HUDEP-2 (cell line): ENCODE measurements around the gene TOR1AIP2.

ENCODE experiments used
- DNase-seq, 76 experiments: peaks; one replicate each; lab custom pipeline; 2025; ENCODE audit not compliant: unreplicated experiment in 76 of 76; lab: John Stamatoyannopoulos, UW

TOR1AIP2 gene

DNA sequence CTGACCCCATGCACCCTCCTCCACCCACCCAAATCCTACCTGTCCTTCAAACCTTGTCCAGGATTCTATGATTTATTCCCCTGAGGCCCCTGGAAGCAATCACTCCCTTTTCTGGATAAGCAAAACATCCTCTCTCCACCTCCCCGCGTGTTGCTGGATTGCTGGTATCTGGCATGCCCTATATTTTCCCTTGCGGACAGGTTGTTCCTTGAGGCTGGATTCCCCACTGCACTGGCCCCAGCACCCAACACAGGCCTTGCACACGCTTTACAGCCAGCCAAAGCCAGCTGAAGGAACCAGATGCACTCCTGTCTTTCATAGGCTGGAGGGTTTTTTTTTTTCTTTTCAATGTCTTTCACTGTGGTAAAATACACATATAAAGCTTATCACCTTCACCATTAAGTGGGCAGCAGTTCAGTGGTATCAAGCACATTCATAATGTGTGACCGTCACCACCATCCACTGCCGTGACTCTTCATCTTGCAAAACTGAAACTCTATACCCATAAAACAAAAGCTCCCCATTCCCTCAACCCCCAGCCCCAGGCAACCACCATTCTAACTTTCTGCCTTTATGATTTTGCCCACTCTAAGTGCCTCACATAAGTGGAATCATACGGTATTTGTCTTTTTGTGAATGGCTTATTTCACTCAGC is 50.9 kb downstream of the TOR1AIP2 start:
- DNase-seq, result no peak

DNA sequence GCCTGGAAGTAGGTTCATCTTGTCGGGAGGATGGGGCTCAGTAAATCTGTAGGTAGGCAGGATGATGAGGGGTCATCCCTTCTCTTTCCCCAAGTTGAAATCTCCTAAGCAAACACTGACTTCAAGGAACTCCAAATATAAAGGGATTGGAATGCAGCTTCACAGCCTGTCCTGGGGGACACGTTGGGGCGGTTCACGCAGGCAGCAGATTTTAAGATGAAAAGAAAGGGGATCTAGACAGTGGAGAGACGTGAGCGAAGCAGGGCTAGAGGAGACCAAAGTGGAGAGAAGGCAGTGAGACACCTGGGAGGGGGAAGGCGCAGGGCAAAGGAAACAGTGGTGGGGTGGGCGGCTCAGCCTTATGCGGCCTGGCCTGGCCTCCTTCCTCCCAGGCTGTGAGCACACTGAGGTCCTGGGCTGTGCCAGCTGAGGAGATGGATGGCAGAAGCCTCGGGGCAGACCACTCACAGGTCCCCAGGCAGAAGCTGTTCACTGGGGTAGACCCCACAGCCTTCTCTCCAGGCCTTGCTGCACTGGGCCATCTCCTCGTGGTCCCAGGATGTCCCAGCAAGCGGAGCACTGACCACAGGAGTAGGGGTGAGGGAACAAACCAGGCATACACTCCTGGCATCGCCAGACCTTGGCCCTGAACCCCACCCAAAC is 51.7 kb downstream of the TOR1AIP2 start:
- no peak for DNase-seq

DNA sequence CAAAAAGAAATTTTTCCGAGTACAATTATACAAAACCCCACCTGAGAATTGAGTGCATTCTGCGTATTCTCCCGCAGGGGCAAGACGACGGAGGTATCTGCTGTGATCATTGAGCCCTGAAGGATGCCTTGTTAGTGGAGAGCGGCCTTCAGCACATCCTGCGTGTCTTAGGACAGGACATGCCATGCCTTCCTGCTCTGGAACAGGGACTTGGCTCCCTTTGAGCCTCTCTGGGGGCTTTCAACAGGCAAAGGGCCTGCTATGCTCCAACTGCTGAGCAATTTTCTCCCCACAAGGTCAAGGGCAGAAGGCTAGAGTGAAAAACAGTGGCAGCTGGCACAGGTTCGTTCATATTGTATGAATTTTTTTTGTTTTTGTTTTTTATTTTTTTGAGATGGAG is 52.4 kb downstream of the TOR1AIP2 start:
- DNase-seq, result no peak

GRCh38 chr1:179824265-179824664 is 53.3 kb downstream of the TOR1AIP2 start:
- no peak for DNase-seq

GRCh38 chr1:179823693-179824092 is 53.9 kb downstream of the TOR1AIP2 start:
- no peak for DNase-seq

- DNase-seq, result no peak
Observed at GRCh38 chr1:179822065-179822464, 55.5 kb downstream of the TOR1AIP2 start.

- no peak for DNase-seq
Observed at GRCh38 chr1:179821524-179821923, 56.1 kb downstream of the TOR1AIP2 start.

GRCh38 chr1:179820226-179820970 is 57.2 kb downstream of the TOR1AIP2 start:
- DNase-seq, result no peak

GRCh38 chr1:179818743-179819173 is 58.8 kb downstream of the TOR1AIP2 start:
- peak in 10 of 76 experiments; percentile 1 to 63 (median 31) for DNase-seq

GRCh38 chr1:179818260-179818659 is 59.3 kb downstream of the TOR1AIP2 start:
- DNase-seq, result no peak

DNA sequence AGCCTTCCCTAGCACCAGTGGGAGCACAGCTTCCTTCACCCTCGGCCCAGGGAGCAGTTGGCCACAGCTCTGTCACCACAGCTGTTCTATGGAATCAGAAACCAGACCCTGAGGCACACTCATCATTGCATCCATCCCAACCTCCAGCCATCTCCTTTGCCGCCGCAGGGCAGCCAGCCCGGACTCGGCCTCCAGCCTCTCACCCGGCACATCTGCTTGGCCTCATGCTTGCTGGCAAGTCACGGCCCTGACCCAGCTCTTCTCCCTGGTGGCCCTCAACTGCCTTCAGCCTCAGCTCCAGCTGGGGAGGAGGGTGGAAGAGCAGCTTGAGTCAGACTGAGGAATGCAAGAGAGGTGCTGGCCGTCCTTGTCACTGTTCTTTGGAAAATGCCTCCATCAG is 59.8 kb downstream of the TOR1AIP2 start:
- no peak for DNase-seq

GRCh38 chr1:179817056-179817455 is 60.5 kb downstream of the TOR1AIP2 start:
- no peak for DNase-seq

DNA sequence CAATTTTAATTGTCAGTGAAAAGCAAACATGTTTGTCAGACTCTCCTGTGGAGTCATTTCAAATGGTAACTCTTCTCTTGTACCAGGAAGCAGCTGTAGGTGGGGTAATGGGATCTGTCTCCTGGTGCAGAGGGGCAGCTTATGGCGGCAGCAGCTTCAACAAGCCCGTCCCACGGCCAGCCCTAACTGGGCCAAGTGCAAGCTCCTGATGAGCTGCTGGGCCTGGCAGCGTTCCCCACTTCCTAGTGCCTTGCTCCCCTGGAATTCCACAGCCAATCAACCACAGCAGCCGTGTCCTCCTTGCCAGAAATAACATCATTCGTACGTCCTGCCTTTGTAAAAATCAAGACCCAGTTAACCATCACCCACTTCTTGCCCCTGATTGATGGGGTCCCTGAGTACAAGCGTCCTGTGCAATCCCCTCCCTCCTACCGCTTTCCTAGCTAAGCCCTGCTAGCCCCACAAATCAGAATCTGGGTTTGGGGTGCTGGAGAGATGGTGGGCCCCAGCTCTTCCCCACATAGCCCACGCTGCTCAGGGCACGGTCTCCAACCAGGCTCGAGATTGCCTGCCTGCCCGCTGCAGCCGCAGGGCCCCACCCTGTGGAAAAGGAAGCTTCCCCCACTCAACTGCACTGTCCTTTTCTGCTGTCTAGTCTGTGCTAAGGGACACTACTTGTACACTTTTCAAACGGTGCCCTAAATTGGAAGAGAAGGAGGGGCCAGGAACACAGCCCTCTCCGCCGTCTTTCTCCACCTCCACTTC is 61.2 kb downstream of the TOR1AIP2 start:
- DNase-seq, result no peak

- no peak for DNase-seq
Observed at GRCh38 chr1:179815641-179816040, 62.0 kb downstream of the TOR1AIP2 start.

GRCh38 chr1:179814546-179814838 is 63.1 kb downstream of the TOR1AIP2 start:
- peak in 4 of 76 experiments; percentile 31 to 45 (median 36) for DNase-seq

- DNase-seq, result no peak
Observed at GRCh38 chr1:179813626-179814545, 63.7 kb downstream of the TOR1AIP2 start.

DNA sequence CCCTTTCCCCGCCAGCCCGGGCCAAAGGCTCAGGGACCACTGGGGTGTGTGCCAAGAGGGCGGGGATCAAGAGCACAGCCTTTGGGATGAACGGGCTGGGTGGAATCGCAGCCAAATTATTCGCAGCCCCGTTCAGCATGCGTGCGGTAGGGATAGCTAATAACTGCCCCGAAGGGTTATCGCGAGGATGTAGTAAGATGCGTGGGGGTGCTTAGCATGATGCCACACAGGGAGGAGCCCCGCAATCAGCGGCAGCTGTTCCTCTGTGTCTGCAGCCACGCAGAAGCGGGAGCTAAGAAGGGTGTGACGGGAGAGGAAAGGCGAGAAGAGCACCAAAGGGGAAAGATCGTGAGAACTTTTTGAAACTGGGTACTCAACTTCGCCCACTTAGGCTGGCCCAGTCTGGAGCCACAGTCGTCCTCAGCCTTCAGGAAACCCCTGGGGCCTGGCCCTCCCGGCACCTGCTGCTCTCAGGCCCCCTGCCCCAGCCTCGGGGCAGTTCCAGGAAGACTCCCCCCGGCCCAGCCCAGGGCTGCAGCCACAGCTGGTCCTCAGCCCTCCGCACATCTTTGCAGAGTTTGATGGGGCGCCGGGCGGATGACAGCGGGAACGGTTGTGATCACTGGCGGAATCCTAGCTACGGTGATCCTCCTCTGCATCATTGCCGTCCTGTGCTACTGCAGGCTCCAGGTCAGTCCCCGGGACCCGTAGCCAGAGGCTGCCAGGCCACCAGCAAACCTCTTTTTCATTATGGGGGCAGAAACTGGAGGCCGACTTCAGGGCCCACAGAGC is 64.9 kb downstream of the TOR1AIP2 start:
- no peak for DNase-seq

- DNase-seq, result no peak
Observed at GRCh38 chr1:179810367-179810715, 67.3 kb downstream of the TOR1AIP2 start.
